RWPE2 (cell line): ENCODE data around the gene GPRC6A.

Source experiments
- ATAC-seq: fragments of 200-7000 bp; cut with Tn5 transposase; 3 replicates; pipeline ENCODE4 v1.9.1; 2021; ENCODE audit warnings: low read depth
- DNase-seq: peaks from one replicate; pipeline ENCODE4 v3.0.0-alpha.2; 2020; ENCODE audit warnings: low spot score
- H3K27ac ChIP-seq: fragments of 450-650 bp; 2 replicates; pipeline ENCODE4 v1.5.1; 2017; ENCODE audit warnings: mild to moderate bottlenecking; ENCODE audit not compliant: poor library complexity, severe bottlenecking
- H3K27me3 ChIP-seq: fragments of 250-450 bp; sonication (Bioruptor Pico); 2 replicates; pipeline ENCODE4 v1.5.1; 2021; ENCODE audit warnings: mild to moderate bottlenecking, moderate library complexity; ENCODE audit not compliant: insufficient read depth, poor library complexity, severe bottlenecking
- H3K36me3 ChIP-seq: fragments of 250-450 bp; sonication (Bioruptor Pico); 2 replicates; pipeline ENCODE4 v1.5.1; 2020; ENCODE audit warnings: low read depth, mild to moderate bottlenecking, moderate library complexity
- H3K4me1 ChIP-seq: fragments of 250-450 bp; sonication (Bioruptor Pico); 2 replicates; pipeline ENCODE4 v1.5.1; 2021; ENCODE audit warnings: mild to moderate bottlenecking, moderate library complexity; ENCODE audit not compliant: insufficient read depth, poor library complexity, severe bottlenecking
- H3K4me3 ChIP-seq: fragments of 250-450 bp; sonication (Bioruptor Pico); 2 replicates; pipeline ENCODE4 v1.5.1; 2021; ENCODE audit warnings: mild to moderate bottlenecking, moderate library complexity; ENCODE audit not compliant: severe bottlenecking
- H3K9me3 ChIP-seq: fragments of 250-450 bp; sonication (Bioruptor Pico); 2 replicates; pipeline ENCODE4 v1.5.1; 2021; ENCODE audit warnings: mild to moderate bottlenecking, moderate library complexity; ENCODE audit not compliant: severe bottlenecking
- TF ChIP-seq, protein P1 (sequence below): fragments of 450-650 bp; IDR thresholded peaks from one replicate; pipeline ENCODE4 v1.5.1; 2017; ENCODE audit warnings: mild to moderate bottlenecking, moderate library complexity; ENCODE audit not compliant: poor library complexity, severe bottlenecking

GPRC6A gene

DNA sequence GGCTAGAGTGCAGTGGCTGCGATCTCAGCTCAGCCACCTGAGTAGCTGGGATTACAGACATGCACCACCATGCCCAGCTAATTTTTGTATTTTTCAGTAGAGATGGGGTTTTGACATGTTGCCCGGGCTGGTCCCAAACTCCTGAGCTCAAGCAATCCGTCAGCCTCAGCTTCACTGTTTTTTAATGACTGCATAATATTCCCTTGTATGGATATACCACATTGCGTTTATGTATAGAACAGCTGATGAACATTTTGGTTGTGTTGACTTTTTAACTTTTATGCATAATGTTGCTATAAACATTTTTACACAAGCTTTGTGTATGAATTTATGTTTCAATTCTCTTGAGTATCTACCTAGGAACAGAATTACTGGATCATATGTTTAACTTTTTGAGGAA, 43.9 kb upstream of the GPRC6A start:
- Histone ChIP-seq H3K27ac (no peak overlapping the region), H3K36me3 (no peaks in the 10 kb centered on the region), H3K4me1 (no peaks in the 10 kb centered on the region), H3K4me3 (no peak overlapping the region), H3K9me3 (no peaks in the 10 kb centered on the region), H3K27me3 (peaks cover 45% of the 10 kb centered on the region)
- ATAC-seq: no peak
- TF ChIP-seq, protein P1, sequence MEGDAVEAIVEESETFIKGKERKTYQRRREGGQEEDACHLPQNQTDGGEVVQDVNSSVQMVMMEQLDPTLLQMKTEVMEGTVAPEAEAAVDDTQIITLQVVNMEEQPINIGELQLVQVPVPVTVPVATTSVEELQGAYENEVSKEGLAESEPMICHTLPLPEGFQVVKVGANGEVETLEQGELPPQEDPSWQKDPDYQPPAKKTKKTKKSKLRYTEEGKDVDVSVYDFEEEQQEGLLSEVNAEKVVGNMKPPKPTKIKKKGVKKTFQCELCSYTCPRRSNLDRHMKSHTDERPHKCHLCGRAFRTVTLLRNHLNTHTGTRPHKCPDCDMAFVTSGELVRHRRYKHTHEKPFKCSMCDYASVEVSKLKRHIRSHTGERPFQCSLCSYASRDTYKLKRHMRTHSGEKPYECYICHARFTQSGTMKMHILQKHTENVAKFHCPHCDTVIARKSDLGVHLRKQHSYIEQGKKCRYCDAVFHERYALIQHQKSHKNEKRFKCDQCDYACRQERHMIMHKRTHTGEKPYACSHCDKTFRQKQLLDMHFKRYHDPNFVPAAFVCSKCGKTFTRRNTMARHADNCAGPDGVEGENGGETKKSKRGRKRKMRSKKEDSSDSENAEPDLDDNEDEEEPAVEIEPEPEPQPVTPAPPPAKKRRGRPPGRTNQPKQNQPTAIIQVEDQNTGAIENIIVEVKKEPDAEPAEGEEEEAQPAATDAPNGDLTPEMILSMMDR: no peak
- no peak for DNase-seq

- H3K27ac ChIP-seq: no peak overlapping the region
- no peak overlapping the region for H3K4me3 ChIP-seq
- H3K27me3 ChIP-seq: peaks cover 4% of the 10 kb centered on the region
- DNase-seq (no peak), ATAC-seq (no peak)
- TF ChIP-seq, protein P1: no peak
- no peaks in the 10 kb centered on the region for H3K36me3 ChIP-seq
- no peaks in the 10 kb centered on the region for H3K9me3 ChIP-seq
- H3K4me1 ChIP-seq: no peaks in the 10 kb centered on the region
Observed at GRCh38 chr6:116866281-116866871, 37.5 kb upstream of the GPRC6A start.

- Histone ChIP-seq H3K4me1 (no peaks in the 10 kb centered on the region), H3K36me3 (no peaks in the 10 kb centered on the region), H3K4me3 (no peak overlapping the region), H3K27ac (no peak overlapping the region), H3K9me3 (no peaks in the 10 kb centered on the region), H3K27me3 (no peaks in the 10 kb centered on the region)
- DNase-seq (no peak), ATAC-seq (no peak)
- TF ChIP-seq, protein P1: no peak
Observed at GRCh38 chr6:116859264-116859663, 30.4 kb upstream of the GPRC6A start.

DNA sequence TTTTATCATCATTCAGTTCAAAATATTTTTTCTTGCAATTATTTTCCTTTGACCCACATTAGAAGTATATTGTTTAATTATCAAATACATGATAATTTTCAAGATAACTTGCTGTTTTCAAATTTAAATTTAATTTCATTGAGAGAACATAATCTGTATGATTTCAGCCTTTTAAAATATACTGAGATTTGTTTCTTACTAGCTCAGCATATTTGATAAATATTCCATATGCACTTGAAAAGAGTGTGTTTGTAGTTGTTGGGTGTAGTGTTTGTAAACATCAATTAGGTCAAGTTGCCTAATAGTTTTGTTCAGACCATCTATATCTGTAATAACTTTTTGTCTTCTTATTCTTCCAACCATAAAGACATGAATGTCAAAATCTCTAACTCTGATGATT, 29.2 kb upstream of the GPRC6A start:
- DNase-seq: no peak
- H3K4me3 ChIP-seq: no peak overlapping the region
- H3K27me3 ChIP-seq: no peaks in the 10 kb centered on the region
- no peak for ATAC-seq
- no peak overlapping the region for H3K27ac ChIP-seq
- no peaks in the 10 kb centered on the region for H3K36me3 ChIP-seq
- no peaks in the 10 kb centered on the region for H3K9me3 ChIP-seq
- no peaks in the 10 kb centered on the region for H3K4me1 ChIP-seq
- TF ChIP-seq, protein P1: no peak

DNA sequence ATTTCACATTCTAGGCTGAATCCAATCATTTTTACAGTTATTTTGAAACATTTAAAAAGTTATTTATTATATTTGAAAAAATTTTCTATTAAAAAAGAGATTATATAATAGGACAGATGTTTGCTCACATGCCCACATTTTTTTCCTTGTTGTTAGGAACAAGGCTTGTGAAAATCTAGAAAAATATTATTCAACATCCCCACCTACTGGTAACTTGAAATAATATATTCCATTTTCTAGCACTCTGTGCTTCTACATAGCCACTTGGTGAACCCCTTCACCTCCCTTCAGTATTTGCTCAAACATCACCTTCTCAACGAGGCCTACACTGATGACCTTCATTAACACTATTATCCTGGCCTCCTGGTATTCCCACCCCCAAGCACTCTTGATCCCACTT, 18.3 kb upstream of the GPRC6A start:
- Histone ChIP-seq H3K4me1 (no peaks in the 10 kb centered on the region), H3K27ac (no peak overlapping the region), H3K9me3 (no peaks in the 10 kb centered on the region), H3K4me3 (no peak overlapping the region), H3K27me3 (no peaks in the 10 kb centered on the region), H3K36me3 (no peaks in the 10 kb centered on the region)
- ATAC-seq: peak; percentile 68; the same call in 2 of the 3 replicates
- DNase-seq: no peak
- TF ChIP-seq, protein P1: peak; percentile 51
